WTC11 (cell line): ENCODE measurements around the gene SETX. TPM values are rescaled to one million over a fixed set of nuclear protein-coding genes. Genes with fewer than 3 reads are reported as not detected.

Experiments used
- total RNA-seq: library from RNA; stranded (reverse); gene quantifications from 3 replicates; pipeline ENCODE4 v1.2.3, GENCODE V29; 2021
- TF ChIP-seq, protein P1 (sequence below): sonication (generic); formaldehyde crosslinking; IDR thresholded peaks from 2 replicates; pipeline ENCODE4 v1.8.1; 2022; ENCODE audit warnings: low read depth, mild to moderate bottlenecking, moderate library complexity, missing genetic modification reagents, borderline replicate concordance
- TF ChIP-seq, protein P2 (sequence below): fragments of 250-450 bp; sonication (Bioruptor Pico); IDR thresholded peaks from 2 replicates; pipeline ENCODE4 v1.8.0; 2021; ENCODE audit warnings: mild to moderate bottlenecking

The SETX gene
- total RNA-seq, 1 experiment from 2014 or later = 30.1 TPM

DNA sequence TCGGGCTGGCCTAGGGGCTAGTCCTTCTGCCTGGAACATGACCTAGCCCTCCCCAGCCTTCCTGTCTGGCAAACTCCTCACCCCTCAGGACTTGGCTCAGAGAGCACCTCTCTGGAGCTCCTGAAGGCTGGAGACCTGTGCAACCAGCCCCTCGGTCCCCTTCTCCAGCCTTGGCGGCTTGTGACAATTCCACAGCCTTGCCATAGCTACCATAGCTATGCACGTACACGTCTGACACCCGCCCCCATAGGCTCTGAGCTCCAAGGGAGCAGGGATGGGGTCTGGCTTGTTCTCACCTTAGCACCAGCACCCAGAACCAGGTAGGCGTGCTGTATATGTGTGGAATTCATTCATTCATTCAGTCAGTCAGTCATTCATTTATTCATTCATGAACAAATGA lies 143.2 kb downstream of the SETX start (continued):
- TF ChIP-seq, protein P1, sequence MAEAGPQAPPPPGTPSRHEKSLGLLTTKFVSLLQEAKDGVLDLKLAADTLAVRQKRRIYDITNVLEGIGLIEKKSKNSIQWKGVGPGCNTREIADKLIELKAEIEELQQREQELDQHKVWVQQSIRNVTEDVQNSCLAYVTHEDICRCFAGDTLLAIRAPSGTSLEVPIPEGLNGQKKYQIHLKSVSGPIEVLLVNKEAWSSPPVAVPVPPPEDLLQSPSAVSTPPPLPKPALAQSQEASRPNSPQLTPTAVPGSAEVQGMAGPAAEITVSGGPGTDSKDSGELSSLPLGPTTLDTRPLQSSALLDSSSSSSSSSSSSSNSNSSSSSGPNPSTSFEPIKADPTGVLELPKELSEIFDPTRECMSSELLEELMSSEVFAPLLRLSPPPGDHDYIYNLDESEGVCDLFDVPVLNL (CRISPR knock-in tag) = no peak
- TF ChIP-seq, protein P2, sequence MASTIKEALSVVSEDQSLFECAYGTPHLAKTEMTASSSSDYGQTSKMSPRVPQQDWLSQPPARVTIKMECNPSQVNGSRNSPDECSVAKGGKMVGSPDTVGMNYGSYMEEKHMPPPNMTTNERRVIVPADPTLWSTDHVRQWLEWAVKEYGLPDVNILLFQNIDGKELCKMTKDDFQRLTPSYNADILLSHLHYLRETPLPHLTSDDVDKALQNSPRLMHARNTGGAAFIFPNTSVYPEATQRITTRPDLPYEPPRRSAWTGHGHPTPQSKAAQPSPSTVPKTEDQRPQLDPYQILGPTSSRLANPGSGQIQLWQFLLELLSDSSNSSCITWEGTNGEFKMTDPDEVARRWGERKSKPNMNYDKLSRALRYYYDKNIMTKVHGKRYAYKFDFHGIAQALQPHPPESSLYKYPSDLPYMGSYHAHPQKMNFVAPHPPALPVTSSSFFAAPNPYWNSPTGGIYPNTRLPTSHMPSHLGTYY (CRISPR knock-in tag) = no peak

Other genes starting within 250 kb of the SETX start
- gene NTNG2, start 192.9 kb downstream of the SETX start, total RNA-seq = 3.1 to 4.2 TPM (median 3.3 TPM) in 3 replicates
- 18.3 to 23.8 TPM (median 20.5 TPM) in 3 replicates for gene TTF1, start 51.9 kb upstream of the SETX start, total RNA-seq
- gene CFAP77, start 55.2 kb upstream of the SETX start, total RNA-seq = 0.96 to 1.2 TPM (median 1.2 TPM) in 3 replicates
- gene BARHL1, start 227.6 kb upstream of the SETX start, total RNA-seq = 0.15 to 0.16 TPM in 2 of 3 replicates, not detected in the other